GM18499 (cell line): Measurements from ENCODE around the gene TMED1.
"Not testable (repeated sequence)": the region's sequence is repeated elsewhere in the genome, so short reads cannot be mapped to it uniquely, and the experiment has no call there.

Source experiments
- ATAC-seq: cut with Tn5 transposase; IDR thresholded peaks from one replicate; pipeline ENCODE4 v1.9.1; 2021; ENCODE audit warnings: moderate number of reproducible peaks; ENCODE audit not compliant: insufficient read depth, unreplicated experiment

TMED1 gene

DNA sequence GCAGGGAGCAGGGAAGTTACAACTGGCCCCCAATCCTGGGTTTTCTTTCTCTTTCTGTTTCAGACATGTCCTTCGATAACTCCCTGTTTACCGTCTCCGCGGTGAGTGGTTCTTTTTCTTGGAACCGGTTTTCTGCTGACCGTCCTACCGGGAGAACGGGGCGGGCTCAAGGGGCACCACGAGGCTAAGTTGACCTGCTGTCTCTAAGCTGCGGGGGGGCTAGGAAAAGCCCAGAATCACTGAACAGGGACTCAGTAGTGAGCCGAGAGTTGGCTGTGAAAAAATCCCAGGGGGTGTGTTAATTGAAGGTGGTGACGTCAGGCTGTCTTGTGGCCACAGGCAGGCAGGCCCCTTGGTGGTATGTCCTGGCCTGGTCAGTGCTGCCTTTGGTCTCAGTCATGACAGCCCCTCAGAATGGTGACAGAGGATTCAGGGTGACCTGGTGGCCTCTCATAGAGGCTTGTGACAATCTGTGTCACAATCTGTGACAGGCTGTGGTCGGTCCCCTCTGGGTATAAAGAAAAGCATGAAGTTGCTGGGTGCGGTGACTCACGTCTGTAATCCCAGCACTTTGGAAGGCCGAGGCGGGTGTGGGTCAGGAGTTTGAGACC lies 27.2 kb upstream of the TMED1 start:
- no peak for ATAC-seq

- ATAC-seq, result no peak
These were observed 26.6 kb upstream of the TMED1 start for GRCh38 chr19:10862561-10863106.

DNA sequence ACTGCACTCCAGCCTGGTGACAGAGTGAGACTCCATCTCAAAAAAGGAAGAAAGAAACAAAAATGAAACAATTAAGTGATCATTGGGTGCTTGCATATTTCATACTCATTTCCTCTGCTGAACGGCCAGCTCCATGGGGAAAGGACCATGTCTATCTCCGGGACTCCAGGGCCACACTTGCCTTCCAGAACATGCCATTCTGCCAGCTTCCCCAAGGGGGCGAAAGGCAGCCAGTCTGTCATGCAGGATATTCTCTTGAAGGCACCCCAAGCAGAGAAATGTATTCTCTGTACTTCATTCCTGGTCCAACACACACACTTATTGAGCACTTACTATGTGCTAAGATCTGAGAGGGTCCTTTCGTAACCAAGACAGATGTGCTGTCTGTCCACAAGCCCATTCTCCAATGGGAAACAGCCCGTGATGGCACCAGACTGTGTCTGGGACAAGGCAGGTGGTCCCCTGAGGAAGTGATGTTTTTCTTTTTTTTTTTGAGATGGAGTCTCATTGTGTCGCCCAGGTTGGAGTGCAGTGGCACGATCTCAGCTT lies 25.2 kb upstream of the TMED1 start:
- ATAC-seq, result no peak

GRCh38 chr19:10858204-10858828 lies 22.3 kb upstream of the TMED1 start:
- no peak for ATAC-seq

DNA sequence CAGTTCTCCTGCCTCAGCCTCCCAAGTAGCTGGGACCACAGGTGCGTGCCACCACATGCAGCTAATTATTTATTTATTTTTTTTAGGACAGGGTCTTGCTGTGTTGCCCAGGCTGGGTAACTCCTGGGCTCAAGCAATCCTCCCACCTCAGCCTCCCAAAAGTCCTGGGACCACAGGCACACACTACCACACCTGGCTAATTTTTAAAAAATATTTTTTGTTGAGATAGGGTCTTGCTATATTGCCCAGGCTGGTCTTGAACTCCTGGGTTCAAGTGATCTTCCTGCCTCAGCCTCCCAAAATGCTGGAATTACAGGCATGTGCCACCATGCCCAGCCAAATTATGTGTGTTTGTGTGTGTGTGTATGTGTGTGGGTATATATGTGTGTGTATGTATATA lies 20.9 kb upstream of the TMED1 start:
- not testable (repeated sequence) for ATAC-seq

DNA sequence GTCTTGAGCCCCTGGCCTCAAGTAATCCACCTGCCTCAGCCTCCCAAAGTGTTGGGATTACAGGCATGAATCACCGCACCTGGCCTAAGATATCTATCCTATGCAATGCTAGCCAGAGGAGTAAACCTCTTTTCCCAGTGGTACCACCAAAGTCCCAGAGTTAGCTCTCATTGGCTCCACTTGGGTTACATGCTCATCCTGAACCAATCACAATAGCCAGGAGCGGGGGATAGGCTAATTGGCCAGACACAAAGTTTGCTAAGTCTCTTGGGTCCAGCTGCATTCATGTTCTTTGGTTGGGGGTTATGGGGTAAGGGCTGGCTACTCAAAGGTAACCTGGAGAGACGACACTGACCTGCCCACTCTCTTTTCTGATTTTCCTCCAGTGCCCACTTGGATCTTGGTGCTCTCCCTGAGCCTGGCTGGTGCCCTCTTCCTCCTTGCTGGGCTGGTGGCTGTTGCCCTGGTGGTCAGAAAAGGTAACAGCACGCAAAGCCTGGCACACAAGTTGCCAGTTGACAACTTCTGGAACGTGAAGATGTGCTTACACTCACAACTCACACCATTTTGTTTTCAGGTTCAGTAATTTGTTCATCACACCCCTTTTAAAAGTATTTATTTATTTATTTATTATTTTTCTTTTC lies 20.0 kb upstream of the TMED1 start:
- no peak for ATAC-seq

DNA sequence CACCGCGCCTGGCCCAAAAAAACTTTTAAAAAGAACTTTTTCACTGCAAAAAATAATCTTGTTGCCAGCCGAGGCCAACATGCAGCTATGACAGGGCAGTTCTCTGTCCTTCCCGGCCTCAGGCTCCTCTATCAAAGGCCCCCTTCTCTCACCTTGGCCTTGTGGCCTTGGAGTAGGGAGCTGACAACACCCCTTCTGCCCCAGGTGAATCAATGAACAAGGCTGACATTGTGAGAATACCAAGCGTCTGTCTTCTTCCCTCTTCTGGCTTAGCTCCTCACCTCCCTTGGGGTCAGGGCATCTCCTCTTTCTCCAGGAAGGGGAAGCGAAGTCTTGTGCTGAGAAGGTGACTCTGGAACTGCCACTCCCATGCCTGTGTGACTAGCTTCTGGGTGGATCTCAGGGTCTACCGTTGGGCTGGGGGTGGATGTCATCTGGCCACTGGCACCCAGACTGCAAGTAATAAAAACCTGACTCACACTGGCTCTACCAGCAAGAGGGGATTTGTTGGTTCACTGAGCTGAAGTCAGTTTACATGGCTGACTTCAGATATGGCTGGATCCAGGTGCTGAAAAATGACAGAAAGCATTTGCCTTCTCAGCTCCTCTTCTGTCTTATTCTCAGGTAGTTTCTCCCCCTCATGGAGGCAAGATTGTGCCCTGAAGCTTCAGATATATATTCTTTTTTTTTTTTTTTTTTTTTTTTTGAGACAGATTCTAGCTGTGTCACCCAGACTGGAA lies 18.5 kb upstream of the TMED1 start:
- ATAC-seq, result no peak

DNA sequence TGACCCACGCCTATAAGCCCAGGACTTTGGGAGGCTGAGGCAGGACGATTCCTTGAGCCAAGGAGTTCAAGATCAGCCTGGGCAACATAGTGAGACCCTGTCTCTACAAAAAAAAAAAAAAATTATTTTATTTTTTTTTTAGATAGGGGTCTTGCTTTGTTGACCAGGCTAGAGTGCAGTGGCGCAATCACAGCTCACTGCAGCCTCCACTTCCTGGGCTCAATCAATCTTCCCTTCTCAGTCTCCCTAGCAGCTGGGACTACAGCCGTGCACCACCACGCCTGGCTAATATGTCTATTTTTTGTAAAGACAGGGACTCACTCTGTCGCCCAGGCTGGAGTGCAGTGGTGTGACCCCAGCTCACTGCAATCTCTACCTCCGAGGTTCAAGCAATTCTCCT lies 16.9 kb upstream of the TMED1 start:
- no peak for ATAC-seq

DNA sequence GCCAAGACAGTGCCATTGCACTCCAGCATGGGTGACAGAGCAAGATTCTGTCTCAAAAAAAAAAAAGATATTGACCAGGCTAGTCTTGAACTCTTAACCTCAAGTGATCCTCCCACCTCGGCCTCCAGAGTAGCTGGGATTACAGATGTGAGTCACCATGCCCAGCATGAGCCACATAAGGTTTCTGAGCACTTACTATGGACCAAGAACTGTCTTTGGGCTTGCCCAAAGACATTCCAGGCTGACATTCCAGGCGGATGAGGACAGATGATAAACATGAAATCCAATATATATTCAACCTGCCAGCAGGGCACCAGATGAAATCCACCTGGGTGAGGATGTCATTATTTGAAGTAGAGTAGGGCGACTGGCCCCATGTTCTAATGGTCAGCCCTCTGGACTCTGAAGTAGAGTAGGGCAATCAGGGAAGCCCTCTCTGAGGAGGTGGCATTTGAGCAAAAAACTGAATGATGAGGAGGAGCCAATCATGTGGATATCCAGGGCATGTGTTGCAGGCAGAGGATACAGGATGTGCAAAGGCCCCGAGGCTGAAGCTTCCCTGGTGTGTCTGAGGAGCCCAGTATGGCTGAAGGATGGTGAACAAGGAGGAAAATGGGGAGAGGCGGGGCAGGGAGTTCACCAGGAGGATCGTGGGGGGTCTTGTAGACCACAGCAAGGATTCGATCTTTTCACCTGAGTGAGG lies 16.2 kb upstream of the TMED1 start:
- ATAC-seq, result no peak

GRCh38 chr19:10850631-10851030 lies 14.6 kb upstream of the TMED1 start:
- no peak for ATAC-seq

- ATAC-seq, result no peak
These were observed 12.3 kb upstream of the TMED1 start, which contains the start of gene C19orf38 for GRCh38 chr19:10848230-10848856. C19orf38 (plus strand) TSS chr19:10848415; CDS start chr19:10848509, 94 bp downstream.

DNA sequence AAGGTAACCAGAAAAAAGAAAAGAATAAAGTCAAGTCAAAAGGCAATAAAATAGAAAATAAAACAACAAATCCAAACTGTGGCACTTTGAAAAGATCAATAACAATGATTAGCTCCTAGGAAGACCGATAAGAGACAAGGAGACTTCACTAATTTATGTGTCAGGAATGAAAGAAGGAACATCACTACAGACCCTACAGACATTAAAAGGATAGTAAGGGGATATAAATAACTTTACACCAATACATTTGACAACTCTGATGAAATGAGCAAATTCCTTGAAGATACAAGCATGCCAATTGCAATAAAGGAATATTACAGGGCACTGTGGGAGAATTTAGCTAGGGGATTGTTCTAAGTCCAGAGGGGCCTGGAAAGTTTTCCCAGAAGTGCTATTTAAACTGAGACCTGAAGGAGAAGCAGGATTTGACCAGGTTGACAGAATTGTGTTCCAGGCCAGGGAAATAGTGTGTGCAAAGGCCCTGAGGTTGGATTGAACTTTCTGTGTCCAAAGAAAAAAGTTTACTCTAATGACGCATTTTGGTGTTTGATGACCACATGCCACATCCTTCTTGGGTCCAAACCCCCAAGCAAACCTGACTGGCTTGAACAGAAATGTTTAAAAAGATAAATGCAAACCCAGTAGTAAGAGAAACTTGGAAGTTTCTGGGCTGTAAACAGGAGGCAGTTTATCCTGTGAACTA lies 10.6 kb upstream of the TMED1 start:
- no peak for ATAC-seq

GRCh38 chr19:10842788-10843187 lies 6.8 kb upstream of the TMED1 start:
- no peak for ATAC-seq

- ATAC-seq, result no peak
These were observed 3.4 kb upstream of the TMED1 start for GRCh38 chr19:10839114-10840050.

DNA sequence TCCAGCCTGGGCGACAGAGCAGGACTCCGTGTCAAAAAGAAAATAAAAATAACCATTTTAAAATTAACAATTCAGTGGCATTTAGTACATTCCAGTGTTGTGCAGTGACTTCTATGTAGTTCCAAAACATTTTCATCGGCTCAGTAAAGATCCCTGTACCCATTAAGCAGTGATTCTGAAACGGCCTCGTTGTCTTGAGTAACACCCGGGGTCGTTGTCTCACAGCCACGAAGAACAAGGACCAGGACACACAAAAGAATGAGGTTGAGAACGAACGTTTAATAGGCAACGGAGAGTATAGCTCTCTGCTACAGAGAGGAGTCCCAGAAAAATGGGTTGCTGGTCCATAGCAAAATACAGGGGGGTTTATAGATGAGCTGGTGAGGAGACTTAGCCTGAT lies 2.4 kb upstream of the TMED1 start:
- no peak for ATAC-seq

DNA sequence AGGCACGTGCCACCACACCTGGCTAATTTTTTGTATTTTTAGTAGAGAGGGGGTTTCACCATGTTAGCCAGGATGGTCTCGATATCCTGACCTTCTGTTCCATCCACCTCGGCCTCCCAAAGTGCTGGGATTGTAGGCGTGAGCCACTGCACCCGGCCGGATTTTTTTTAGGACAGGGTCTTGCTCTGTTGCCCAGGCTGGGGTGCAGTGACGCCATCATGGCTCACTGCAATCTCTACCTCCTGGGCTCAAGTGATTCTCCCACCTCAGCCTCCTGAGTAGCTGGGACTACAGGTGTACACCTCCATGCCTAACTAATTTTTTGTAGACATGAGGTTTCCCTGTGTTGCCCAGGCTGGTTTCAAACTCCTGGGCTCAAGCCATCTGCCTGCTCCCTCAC lies 1.6 kb upstream of the TMED1 start:
- ATAC-seq, result not testable (repeated sequence)

DNA sequence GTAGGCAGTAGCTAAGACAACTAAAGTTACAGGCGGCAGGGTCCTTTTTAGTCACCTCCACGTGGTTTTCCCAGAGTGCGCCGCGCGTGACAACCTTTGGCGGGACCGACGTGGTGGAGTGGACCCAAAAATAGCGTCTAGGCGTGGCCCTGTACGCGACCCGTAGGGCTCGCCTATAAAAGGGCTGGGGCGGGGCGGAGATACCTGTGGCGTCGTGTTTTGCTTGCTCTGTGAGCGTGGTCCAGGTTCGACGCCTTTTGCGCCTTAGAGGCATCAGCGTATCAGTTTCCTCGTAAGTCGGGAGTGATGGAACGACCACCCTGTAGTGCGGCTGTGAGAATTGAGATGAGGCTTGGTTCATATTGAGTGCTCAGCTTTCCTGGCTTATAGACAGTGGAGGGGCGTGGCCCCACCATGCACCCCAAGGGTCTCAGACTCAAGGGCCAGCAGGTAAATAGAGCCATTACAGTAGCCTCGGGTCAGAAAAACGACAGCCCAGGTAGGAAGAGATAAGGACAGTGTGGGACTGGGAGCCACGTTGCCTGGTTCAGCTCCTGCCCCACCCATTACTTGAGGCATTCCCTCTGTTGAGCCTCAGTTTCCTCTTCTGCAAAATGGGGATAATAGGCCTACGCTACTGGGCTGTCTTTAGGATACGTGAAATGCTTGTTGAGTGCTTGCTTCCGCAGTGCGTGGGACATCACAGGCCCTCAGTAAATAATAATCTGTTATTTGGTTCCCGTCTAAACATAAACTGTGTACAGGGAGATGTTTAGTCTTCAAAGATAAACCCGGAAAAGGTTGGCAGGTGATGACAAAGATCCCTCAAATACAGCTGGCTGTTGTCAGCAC lies 693 bp upstream of the TMED1 start:
- ATAC-seq, result no peak
